Transverse colon (tissue), 3 donors: ENCODE results near the gene CLIP1.

Experiments
- CTCF ChIP-seq, 5 experiments: fragments of 200-600 bp in 3 of 5; fragments of 450-650 bp in 2 of 5; sonication (generic) in 3 of 5; IDR thresholded peaks; 1 replicate in 2 of 5; 2 replicates in 3 of 5; pipeline ENCODE4 v1.5.1; 2016 to 2017; ENCODE audit warnings: antibody characterized with exemption in 5 of 5, inconsistent platforms in 3 of 5, mild to moderate bottlenecking in 2 of 5, moderate library complexity in 1 of 5
- POLR2A ChIP-seq: fragments of 450-650 bp; IDR thresholded peaks from one replicate; pipeline ENCODE4 v1.6.1; 2016; ENCODE audit warnings: antibody characterized with exemption, mild to moderate bottlenecking, moderate library complexity

GRCh38 chr12:122403831-122404230, 18.6 kb downstream of the CLIP1 start:
- no peak for TF ChIP-seq CTCF (IDR thresholded peaks at IDR 0.05)
- no peak for TF ChIP-seq POLR2A
